HEK293 (cell line): Measurements from ENCODE around the gene GPRIN2.

ENCODE experiments used
- EGR2 ChIP-seq: fragments of 450-650 bp; formaldehyde crosslinking; IDR thresholded peaks from 2 replicates; pipeline ENCODE4 v1.5.1; 2016; ENCODE audit warnings: low read depth, missing biosample characterization, missing genetic modification characterization
- GLI2 ChIP-seq: fragments of 450-650 bp; formaldehyde crosslinking; IDR thresholded peaks from 2 replicates; pipeline ENCODE4; 2017; ENCODE audit warnings: missing biosample characterization, missing genetic modification characterization, low read depth, borderline replicate concordance
- GLI4 ChIP-seq: fragments of 450-650 bp; formaldehyde crosslinking; IDR thresholded peaks from 2 replicates; pipeline ENCODE4 v1.5.1; 2016; ENCODE audit warnings: missing biosample characterization, missing genetic modification characterization
- IKZF3 ChIP-seq: fragments of 450-650 bp; IDR thresholded peaks from 2 replicates; pipeline ENCODE4 v1.5.0; 2018; ENCODE audit warnings: missing biosample characterization, mild to moderate bottlenecking, missing genetic modification characterization, moderate library complexity
- KLF17 ChIP-seq: fragments of 450-650 bp; formaldehyde crosslinking; IDR thresholded peaks from 2 replicates; pipeline ENCODE4 v1.5.1; 2016; ENCODE audit warnings: missing biosample characterization, missing genetic modification characterization
- PRDM4 ChIP-seq: fragments of 450-650 bp; formaldehyde crosslinking; IDR thresholded peaks from 2 replicates; pipeline ENCODE4 v1.5.1; 2017; ENCODE audit warnings: missing biosample characterization, missing genetic modification characterization
- YY1 ChIP-seq: fragments of 450-650 bp; formaldehyde crosslinking; IDR thresholded peaks from 2 replicates; pipeline ENCODE4 v1.5.1; 2018; ENCODE audit warnings: missing biosample characterization, missing genetic modification characterization
- ZBTB48 ChIP-seq: fragments of 450-650 bp; formaldehyde crosslinking; IDR thresholded peaks from 2 replicates; pipeline ENCODE4 v1.5.1; 2016; ENCODE audit warnings: missing biosample characterization, missing genetic modification characterization
- ZFHX2 ChIP-seq: fragments of 450-650 bp; formaldehyde crosslinking; conservative IDR thresholded peaks from 2 replicates; pipeline ENCODE4 v1.5.1; 2016; ENCODE audit warnings: missing biosample characterization, missing genetic modification characterization
- ZNF112 ChIP-seq: fragments of 450-650 bp; formaldehyde crosslinking; IDR thresholded peaks from 2 replicates; pipeline ENCODE4 v1.5.0; 2017; ENCODE audit warnings: missing biosample characterization, missing genetic modification characterization
- ZNF146 ChIP-seq: fragments of 450-650 bp; formaldehyde crosslinking; IDR thresholded peaks from 2 replicates; pipeline ENCODE4 v1.5.1; 2016; ENCODE audit warnings: missing biosample characterization, missing genetic modification characterization
- ZNF148 ChIP-seq: fragments of 450-650 bp; formaldehyde crosslinking; IDR thresholded peaks from 2 replicates; pipeline ENCODE4 v1.5.0; 2017; ENCODE audit warnings: missing biosample characterization, missing genetic modification characterization, borderline replicate concordance
- ZNF174 ChIP-seq: fragments of 450-650 bp; formaldehyde crosslinking; IDR thresholded peaks from 2 replicates; pipeline ENCODE4 v1.5.0; 2017; ENCODE audit warnings: missing biosample characterization, mild to moderate bottlenecking, missing genetic modification characterization
- ZNF24 ChIP-seq: fragments of 450-650 bp; formaldehyde crosslinking; IDR thresholded peaks from 2 replicates; pipeline ENCODE4 v1.5.1; 2016; ENCODE audit warnings: missing biosample characterization, missing genetic modification characterization
- ZNF324 ChIP-seq: fragments of 450-650 bp; formaldehyde crosslinking; IDR thresholded peaks from 2 replicates; pipeline ENCODE4 v1.5.1; 2016; ENCODE audit warnings: missing biosample characterization, missing genetic modification characterization
- ZNF335 ChIP-seq: fragments of 450-650 bp; formaldehyde crosslinking; conservative IDR thresholded peaks from 2 replicates; pipeline ENCODE4 v1.5.1; 2016; ENCODE audit warnings: missing biosample characterization, missing genetic modification characterization
- ZNF362 ChIP-seq: fragments of 450-650 bp; formaldehyde crosslinking; IDR thresholded peaks from 2 replicates; pipeline ENCODE4 v1.5.1; 2016; ENCODE audit warnings: missing biosample characterization, missing genetic modification characterization
- ZNF433 ChIP-seq: fragments of 450-650 bp; formaldehyde crosslinking; IDR thresholded peaks from 2 replicates; pipeline ENCODE4 v1.5.1; 2016; ENCODE audit warnings: missing biosample characterization, missing genetic modification characterization, low read depth
- ZNF488 ChIP-seq: fragments of 450-650 bp; formaldehyde crosslinking; IDR thresholded peaks from 2 replicates; pipeline ENCODE4 v1.5.1; 2016; ENCODE audit warnings: missing biosample characterization, missing genetic modification characterization
- ZNF529 ChIP-seq: fragments of 450-650 bp; formaldehyde crosslinking; IDR thresholded peaks from 2 replicates; pipeline ENCODE4 v1.5.1; 2017; ENCODE audit warnings: missing genetic modification characterization, missing biosample characterization; ENCODE audit not compliant: insufficient replicate concordance
- ZNF530 ChIP-seq: fragments of 450-650 bp; formaldehyde crosslinking; IDR thresholded peaks from 2 replicates; pipeline ENCODE4 v1.5.1; 2016; ENCODE audit warnings: low read depth, missing biosample characterization, missing genetic modification characterization
- ZNF548 ChIP-seq: fragments of 450-650 bp; formaldehyde crosslinking; IDR thresholded peaks from 2 replicates; pipeline ENCODE4 v1.5.1; 2016; ENCODE audit warnings: missing biosample characterization, missing genetic modification characterization
- ZNF621 ChIP-seq: fragments of 450-650 bp; formaldehyde crosslinking; IDR thresholded peaks from 2 replicates; pipeline ENCODE4 v1.5.1; 2017; ENCODE audit warnings: missing biosample characterization, missing genetic modification characterization
- ZNF623 ChIP-seq: fragments of 450-650 bp; formaldehyde crosslinking; IDR thresholded peaks from 2 replicates; pipeline ENCODE4 v1.5.1; 2016; ENCODE audit warnings: missing biosample characterization, missing genetic modification characterization
- ZNF624 ChIP-seq: fragments of 450-650 bp; formaldehyde crosslinking; IDR thresholded peaks from 2 replicates; pipeline ENCODE4 v1.5.1; 2017; ENCODE audit warnings: missing biosample characterization, missing genetic modification characterization
- ZNF626 ChIP-seq: fragments of 450-650 bp; sonication (Bioruptor Pico); formaldehyde crosslinking; IDR thresholded peaks from 2 replicates; pipeline ENCODE4 v1.5.1; 2018; ENCODE audit warnings: missing biosample characterization, missing genetic modification characterization, inconsistent platforms
- ZNF660 ChIP-seq: fragments of 450-650 bp; IDR thresholded peaks from 2 replicates; pipeline ENCODE4 v1.5.1; 2018; ENCODE audit warnings: missing biosample characterization, mild to moderate bottlenecking, missing genetic modification characterization
- ZNF707 ChIP-seq: fragments of 450-650 bp; formaldehyde crosslinking; IDR thresholded peaks from 2 replicates; pipeline ENCODE4 v1.5.1; 2016; ENCODE audit warnings: missing biosample characterization, missing genetic modification characterization
- ZNF837 ChIP-seq: fragments of 450-650 bp; formaldehyde crosslinking; IDR thresholded peaks from 2 replicates; pipeline ENCODE4 v1.5.1; 2016; ENCODE audit warnings: missing biosample characterization, missing genetic modification characterization
- ZSCAN18 ChIP-seq: fragments of 450-650 bp; formaldehyde crosslinking; IDR thresholded peaks from 2 replicates; pipeline ENCODE4 v1.5.1; 2016; ENCODE audit warnings: missing biosample characterization, missing genetic modification characterization
- ZXDB ChIP-seq: fragments of 450-650 bp; formaldehyde crosslinking; IDR thresholded peaks from 2 replicates; pipeline ENCODE4 v1.5.1; 2016; ENCODE audit warnings: missing biosample characterization, missing genetic modification characterization

The GPRIN2 gene

GRCh38 chr10:46525824-46526681, 30.4 kb downstream of the GPRIN2 start (continued):
- TF ChIP-seq ZNF707 = peak; percentile 55
- TF ChIP-seq ZNF174 (tag by site-specific recombination) = no peak
- TF ChIP-seq ZNF621 (tag by site-specific recombination) = no peak
- no peak for TF ChIP-seq ZNF24
- TF ChIP-seq PRDM4 (tag by site-specific recombination) = no peak
- no peak; the same call in 1 of the 2 replicates for TF ChIP-seq ZNF148
- TF ChIP-seq GLI2 (tag by site-specific recombination) = no peak
- TF ChIP-seq IKZF3 (tag by site-specific recombination) = no peak
- peak; percentile 15 for TF ChIP-seq ZNF146
- TF ChIP-seq ZNF626 (tag by site-specific recombination) = no peak
- no peak; the same call in 1 of the 2 replicates for TF ChIP-seq YY1 (tag by site-specific recombination)
- no peak for TF ChIP-seq ZNF335
- TF ChIP-seq ZNF624 (tag by site-specific recombination) = no peak
- no peak for TF ChIP-seq ZNF324 (tag by site-specific recombination)
- TF ChIP-seq ZBTB48 (tag by site-specific recombination) = no peak; the same call in 1 of the 2 replicates
- 0 out of 2 replicates have a peak, but pooled peaks have one; percentile 44 for TF ChIP-seq EGR2 (tag by site-specific recombination)
- TF ChIP-seq ZNF488 (tag by site-specific recombination) = peak; percentile 7; the same call in 1 of the 2 replicates
- TF ChIP-seq ZSCAN18 = 0 out of 2 replicates have a peak, but pooled peaks have one; percentile 63
- TF ChIP-seq ZNF660 (tag by site-specific recombination) = no peak
- no peak; the same call in 1 of the 2 replicates for TF ChIP-seq ZNF548
- no peak for TF ChIP-seq ZNF529 (tag by site-specific recombination)
- TF ChIP-seq ZNF623 = no peak
- TF ChIP-seq ZFHX2 (tag by site-specific recombination) = 0 out of 2 replicates have a peak, but pooled peaks have one; percentile 11
- no peak for TF ChIP-seq ZNF362 (tag by site-specific recombination)
- no peak for TF ChIP-seq ZNF112 (tag by site-specific recombination)
- TF ChIP-seq ZNF433 (tag by site-specific recombination) = no peak
- TF ChIP-seq ZNF837 (tag by site-specific recombination) = peak; percentile 9; the same call in 1 of the 2 replicates
- TF ChIP-seq ZXDB (tag by site-specific recombination) = no peak
- no peak; the same call in 1 of the 2 replicates for TF ChIP-seq ZNF530
- 0 out of 2 replicates have a peak, but pooled peaks have one; percentile 2 for TF ChIP-seq GLI4 (tag by site-specific recombination)
- no peak for TF ChIP-seq KLF17 (tag by site-specific recombination)
